ENCODE measurements around the gene PFDN4.

DNA sequence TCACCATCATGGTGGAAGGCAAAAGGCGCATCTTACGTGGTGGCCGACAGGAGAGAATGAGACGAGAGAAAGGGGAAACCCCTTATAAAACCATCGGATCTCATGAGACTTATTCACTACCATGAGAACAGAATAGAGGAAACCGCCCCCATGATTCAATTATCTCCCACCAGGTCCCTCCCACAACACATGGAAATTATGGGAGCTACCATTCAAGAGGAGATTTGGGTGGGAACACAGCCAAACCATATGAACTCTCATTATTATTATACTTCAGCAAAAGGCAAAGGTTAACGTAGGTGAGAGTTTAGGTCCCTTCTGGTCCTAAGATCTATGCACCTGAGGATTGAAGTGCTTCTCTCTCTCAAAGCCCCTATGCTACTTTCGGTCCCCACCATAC lies 2.4 kb upstream of the PFDN4 start:
- TF ChIP-seq RAD21 (conservative IDR thresholded peaks at IDR 0.05) (no peak), EZH2 (IDR thresholded peaks at IDR 0.05; ENCODE audit: borderline replicate concordance, insufficient read depth, low read length, poor library complexity, severe bottlenecking) (no peak), EP300 (conservative IDR thresholded peaks at IDR 0.05; ENCODE audit: poor library complexity, severe bottlenecking) (no peak), POLR2AphosphoS5 (IDR thresholded peaks at IDR 0.05) (no peak), MXI1 (conservative IDR thresholded peaks at IDR 0.05; ENCODE audit: poor library complexity, severe bottlenecking) (no peak)
- TF ChIP-seq, protein P1, sequence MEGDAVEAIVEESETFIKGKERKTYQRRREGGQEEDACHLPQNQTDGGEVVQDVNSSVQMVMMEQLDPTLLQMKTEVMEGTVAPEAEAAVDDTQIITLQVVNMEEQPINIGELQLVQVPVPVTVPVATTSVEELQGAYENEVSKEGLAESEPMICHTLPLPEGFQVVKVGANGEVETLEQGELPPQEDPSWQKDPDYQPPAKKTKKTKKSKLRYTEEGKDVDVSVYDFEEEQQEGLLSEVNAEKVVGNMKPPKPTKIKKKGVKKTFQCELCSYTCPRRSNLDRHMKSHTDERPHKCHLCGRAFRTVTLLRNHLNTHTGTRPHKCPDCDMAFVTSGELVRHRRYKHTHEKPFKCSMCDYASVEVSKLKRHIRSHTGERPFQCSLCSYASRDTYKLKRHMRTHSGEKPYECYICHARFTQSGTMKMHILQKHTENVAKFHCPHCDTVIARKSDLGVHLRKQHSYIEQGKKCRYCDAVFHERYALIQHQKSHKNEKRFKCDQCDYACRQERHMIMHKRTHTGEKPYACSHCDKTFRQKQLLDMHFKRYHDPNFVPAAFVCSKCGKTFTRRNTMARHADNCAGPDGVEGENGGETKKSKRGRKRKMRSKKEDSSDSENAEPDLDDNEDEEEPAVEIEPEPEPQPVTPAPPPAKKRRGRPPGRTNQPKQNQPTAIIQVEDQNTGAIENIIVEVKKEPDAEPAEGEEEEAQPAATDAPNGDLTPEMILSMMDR (IDR thresholded peaks at IDR 0.05; ENCODE audit: poor library complexity, severe bottlenecking), result no peak
- TF ChIP-seq, protein P2, sequence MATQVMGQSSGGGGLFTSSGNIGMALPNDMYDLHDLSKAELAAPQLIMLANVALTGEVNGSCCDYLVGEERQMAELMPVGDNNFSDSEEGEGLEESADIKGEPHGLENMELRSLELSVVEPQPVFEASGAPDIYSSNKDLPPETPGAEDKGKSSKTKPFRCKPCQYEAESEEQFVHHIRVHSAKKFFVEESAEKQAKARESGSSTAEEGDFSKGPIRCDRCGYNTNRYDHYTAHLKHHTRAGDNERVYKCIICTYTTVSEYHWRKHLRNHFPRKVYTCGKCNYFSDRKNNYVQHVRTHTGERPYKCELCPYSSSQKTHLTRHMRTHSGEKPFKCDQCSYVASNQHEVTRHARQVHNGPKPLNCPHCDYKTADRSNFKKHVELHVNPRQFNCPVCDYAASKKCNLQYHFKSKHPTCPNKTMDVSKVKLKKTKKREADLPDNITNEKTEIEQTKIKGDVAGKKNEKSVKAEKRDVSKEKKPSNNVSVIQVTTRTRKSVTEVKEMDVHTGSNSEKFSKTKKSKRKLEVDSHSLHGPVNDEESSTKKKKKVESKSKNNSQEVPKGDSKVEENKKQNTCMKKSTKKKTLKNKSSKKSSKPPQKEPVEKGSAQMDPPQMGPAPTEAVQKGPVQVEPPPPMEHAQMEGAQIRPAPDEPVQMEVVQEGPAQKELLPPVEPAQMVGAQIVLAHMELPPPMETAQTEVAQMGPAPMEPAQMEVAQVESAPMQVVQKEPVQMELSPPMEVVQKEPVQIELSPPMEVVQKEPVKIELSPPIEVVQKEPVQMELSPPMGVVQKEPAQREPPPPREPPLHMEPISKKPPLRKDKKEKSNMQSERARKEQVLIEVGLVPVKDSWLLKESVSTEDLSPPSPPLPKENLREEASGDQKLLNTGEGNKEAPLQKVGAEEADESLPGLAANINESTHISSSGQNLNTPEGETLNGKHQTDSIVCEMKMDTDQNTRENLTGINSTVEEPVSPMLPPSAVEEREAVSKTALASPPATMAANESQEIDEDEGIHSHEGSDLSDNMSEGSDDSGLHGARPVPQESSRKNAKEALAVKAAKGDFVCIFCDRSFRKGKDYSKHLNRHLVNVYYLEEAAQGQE (IDR thresholded peaks at IDR 0.05; ENCODE audit: borderline replicate concordance), result no peak

Measured in neural cell (in vitro differentiated cells).